ENCODE results near the gene KANSL1L.
A peak's percentile ranks its signal among the peaks of the same experiment; 100 is the strongest.

The KANSL1L gene

GRCh38 chr2:210004881-210005280 is 166.3 kb downstream of the KANSL1L start:
- TF ChIP-seq CTCF (IDR thresholded peaks at IDR 0.05; ENCODE audit: insufficient read depth, low read depth, low read length, missing control alignments), result no peak
- DNase-seq (ENCODE audit: low read depth), result no peak

GRCh38 chr2:210003359-210003758 is 167.8 kb downstream of the KANSL1L start:
- TF ChIP-seq CTCF (IDR thresholded peaks at IDR 0.05; ENCODE audit: insufficient read depth, low read depth, low read length, missing control alignments), result no peak
- peak overlapping the region; percentile 94 for H3K4me3 ChIP-seq (ENCODE audit: low read depth, low read length)
- DNase-seq (ENCODE audit: low read depth), result no peak

More at GRCh38 chr2:210004881-210005280, 166.3 kb downstream of the KANSL1L start:
- H3K4me3 ChIP-seq (ENCODE audit: low read depth, low read length), result no peak overlapping the region

GRCh38 chr2:210002158-210003157 is 168.8 kb downstream of the KANSL1L start, which contains the start of gene RPE:
TSS of gene RPE (plus strand) at chr2:210002638. CDS start at chr2:210002662, 24 bp downstream.
- no peak for TF ChIP-seq CTCF (IDR thresholded peaks at IDR 0.05; ENCODE audit: insufficient read depth, low read depth, low read length, missing control alignments)
- H3K4me3 ChIP-seq (ENCODE audit: low read depth, low read length), result peak within 1 kb of the TSS; percentile 94
- DNase-seq (ENCODE audit: low read depth), result peak; percentile 97

- no peak overlapping the region for H3K4me3 ChIP-seq (ENCODE audit: low read depth, low read length)
- DNase-seq (ENCODE audit: low read depth), result no peak
Measured at GRCh38 chr2:210000464-210001324, 170.5 kb downstream of the KANSL1L start.

GRCh38 chr2:209998596-209998995 is 172.6 kb downstream of the KANSL1L start:
- no peak for TF ChIP-seq CTCF (IDR thresholded peaks at IDR 0.05; ENCODE audit: insufficient read depth, low read depth, low read length, missing control alignments)
- H3K4me3 ChIP-seq (ENCODE audit: low read depth, low read length), result no peak overlapping the region
- DNase-seq (ENCODE audit: low read depth), result no peak

More at GRCh38 chr2:210000464-210001324, 170.5 kb downstream of the KANSL1L start:
- TF ChIP-seq CTCF (IDR thresholded peaks at IDR 0.05; ENCODE audit: insufficient read depth, low read depth, low read length, missing control alignments), result no peak

GRCh38 chr2:209993968-209994367 is 177.2 kb downstream of the KANSL1L start:
- TF ChIP-seq CTCF (IDR thresholded peaks at IDR 0.05; ENCODE audit: insufficient read depth, low read depth, low read length, missing control alignments), result no peak
- H3K4me3 ChIP-seq (ENCODE audit: low read depth, low read length), result no peak overlapping the region
- DNase-seq (ENCODE audit: low read depth), result no peak

Measured in GM12865 (cell line).